CD4-positive, alpha-beta T cell treated with Interleukin-17A for 4 hours (primary cell): ENCODE data around the gene PCSK5.

Experiments
- DNase-seq: peaks from one replicate; pipeline ENCODE4 v3.0.0-alpha.2; 2020; ENCODE audit warnings: mixed read lengths

Gene PCSK5

GRCh38 chr9:76371901-76372300, 481.4 kb downstream of the PCSK5 start:
- no peak for DNase-seq

- no peak for DNase-seq
Measured at GRCh38 chr9:76372336-76372735, 481.9 kb downstream of the PCSK5 start.

GRCh38 chr9:76373173-76373783, 482.8 kb downstream of the PCSK5 start:
- DNase-seq, result no peak

- no peak for DNase-seq
Measured at GRCh38 chr9:76373784-76374474, 483.5 kb downstream of the PCSK5 start.

- DNase-seq, result no peak
Measured at GRCh38 chr9:76374783-76375559, 484.5 kb downstream of the PCSK5 start.

GRCh38 chr9:76377791-76378190, 487.3 kb downstream of the PCSK5 start:
- DNase-seq, result no peak

- no peak for DNase-seq
Measured at GRCh38 chr9:76378367-76379073, 488.0 kb downstream of the PCSK5 start.

GRCh38 chr9:76379494-76379893, 489.0 kb downstream of the PCSK5 start:
- no peak for DNase-seq

GRCh38 chr9:76390656-76391055, 500.2 kb downstream of the PCSK5 start:
- no peak for DNase-seq

- peak; percentile 93 for DNase-seq
Measured at GRCh38 chr9:76394195-76394959, 503.9 kb downstream of the PCSK5 start, which contains the start of gene RFK. TSS of gene RFK (minus strand) at chr9:76394426. CDS start at chr9:76394171, 255 bp downstream.

GRCh38 chr9:76394960-76395252, 504.4 kb downstream of the PCSK5 start:
- DNase-seq, result peak; percentile 64

GRCh38 chr9:76395381-76395780, 504.9 kb downstream of the PCSK5 start:
- DNase-seq, result no peak

- no peak for DNase-seq
Measured at GRCh38 chr9:76396144-76396543, 505.7 kb downstream of the PCSK5 start.

GRCh38 chr9:76396597-76396996, 506.1 kb downstream of the PCSK5 start:
- DNase-seq, result no peak

GRCh38 chr9:76399856-76400255, 509.4 kb downstream of the PCSK5 start:
- DNase-seq, result no peak

GRCh38 chr9:76400534-76401096, 510.1 kb downstream of the PCSK5 start:
- DNase-seq, result no peak

GRCh38 chr9:76401176-76401575, 510.7 kb downstream of the PCSK5 start:
- no peak for DNase-seq

- no peak for DNase-seq
Measured at GRCh38 chr9:76401580-76402354, 511.3 kb downstream of the PCSK5 start.

- DNase-seq, result peak; percentile 25
Measured at GRCh38 chr9:76403352-76403751, 512.9 kb downstream of the PCSK5 start.

- DNase-seq, result no peak
Measured at GRCh38 chr9:76404401-76404800, 513.9 kb downstream of the PCSK5 start.

- no peak for DNase-seq
Measured at GRCh38 chr9:76405340-76405739, 514.9 kb downstream of the PCSK5 start.
